WTC11 (cell line): ENCODE data around the gene LZTS2.
A peak's percentile ranks its signal among the peaks of the same experiment; 100 is the strongest.

ENCODE experiments used
- CTCF ChIP-seq: fragments of 200-600 bp; IDR thresholded peaks from 2 replicates; pipeline ENCODE4 v1.8.0; 2022; ENCODE audit warnings: antibody characterized with exemption
- FOXJ3 ChIP-seq: sonication (generic); formaldehyde crosslinking; IDR thresholded peaks from 2 replicates; pipeline ENCODE4 v1.9.0; 2021; ENCODE audit warnings: missing genetic modification reagents, mild to moderate bottlenecking, borderline replicate concordance
- HMGXB4 ChIP-seq: sonication (generic); formaldehyde crosslinking; IDR thresholded peaks from 2 replicates; pipeline ENCODE4 v1.8.1; 2023; ENCODE audit warnings: mild to moderate bottlenecking, moderate library complexity, missing genetic modification reagents
- SMAD3 ChIP-seq: sonication (generic); formaldehyde crosslinking; IDR thresholded peaks from 2 replicates; pipeline ENCODE4 v1.8.0; 2022; ENCODE audit warnings: missing genetic modification reagents, mild to moderate bottlenecking, borderline replicate concordance
- USF1 ChIP-seq: sonication (generic); formaldehyde crosslinking; IDR thresholded peaks from 2 replicates; pipeline ENCODE4 v1.8.0; 2022; ENCODE audit warnings: mild to moderate bottlenecking, missing genetic modification reagents
- ZNF121 ChIP-seq: sonication (generic); formaldehyde crosslinking; IDR thresholded peaks from 2 replicates; pipeline ENCODE4 v1.8.0; 2023; ENCODE audit warnings: missing genetic modification reagents
- ZNF263 ChIP-seq: sonication (generic); formaldehyde crosslinking; IDR thresholded peaks from 2 replicates; pipeline ENCODE4 v1.8.1; 2022; ENCODE audit warnings: low read depth, mild to moderate bottlenecking, moderate library complexity, missing genetic modification reagents
- ZNF423 ChIP-seq: fragments of 250-450 bp; sonication (Bioruptor Pico); IDR thresholded peaks from 2 replicates; pipeline ENCODE4 v2.1.2; 2022; ENCODE audit warnings: mild to moderate bottlenecking, moderate library complexity

GRCh38 chr10:100986952-100987684, 12.5 kb upstream of the LZTS2 start, which contains the start of the genes MRPL43 and TWNK:
- TF ChIP-seq ZNF423 (CRISPR knock-in tag), result no peak
- no peak for TF ChIP-seq CTCF
- peak; percentile 83 for TF ChIP-seq SMAD3 (CRISPR knock-in tag)
- TF ChIP-seq HMGXB4 (CRISPR knock-in tag), result peak; percentile 67; the same call in 1 of the 2 replicates
- TF ChIP-seq ZNF121 (CRISPR knock-in tag), result no peak
- TF ChIP-seq ZNF263 (CRISPR knock-in tag), result no peak
- no peak; the same call in 1 of the 2 replicates for TF ChIP-seq USF1 (CRISPR knock-in tag)
- TF ChIP-seq FOXJ3 (CRISPR knock-in tag), result no peak
